ENCODE measurements around the gene FAM20C. TPM values are rescaled to one million over a fixed set of nuclear protein-coding genes. Genes with fewer than 3 reads are reported as not detected.
"Not testable (repeated sequence)": the region's sequence is repeated elsewhere in the genome, so short reads cannot be mapped to it uniquely, and the experiment has no call there.

The FAM20C gene
- polyA plus RNA-seq, 1 donor = 32.0 TPM

GRCh38 chr7:290554-291372 lies 98.4 kb downstream of the FAM20C start:
- no peak for DNase-seq (ENCODE audit: low read depth)

GRCh38 chr7:291373-292092 lies 99.2 kb downstream of the FAM20C start:
- DNase-seq (ENCODE audit: low read depth) = no peak

GRCh38 chr7:292226-292625 lies 99.9 kb downstream of the FAM20C start:
- DNase-seq (ENCODE audit: low read depth) = no peak

GRCh38 chr7:292826-293225 lies 100.5 kb downstream of the FAM20C start:
- DNase-seq (ENCODE audit: low read depth) = no peak

- DNase-seq (ENCODE audit: low read depth) = no peak
Measured at GRCh38 chr7:293681-294439, 101.5 kb downstream of the FAM20C start.

- DNase-seq (ENCODE audit: low read depth) = no peak
Measured at GRCh38 chr7:294440-295154, 102.2 kb downstream of the FAM20C start.

- no peak for DNase-seq (ENCODE audit: low read depth)
Measured at GRCh38 chr7:295155-296154, 103.1 kb downstream of the FAM20C start.

- no peak for DNase-seq (ENCODE audit: low read depth)
Measured at GRCh38 chr7:296373-296945, 104.1 kb downstream of the FAM20C start.

- DNase-seq (ENCODE audit: low read depth) = not testable (repeated sequence)
Measured at GRCh38 chr7:297141-297540, 104.8 kb downstream of the FAM20C start.

GRCh38 chr7:297611-298374 lies 105.4 kb downstream of the FAM20C start:
- no peak for DNase-seq (ENCODE audit: low read depth)

GRCh38 chr7:298375-298702 lies 106.0 kb downstream of the FAM20C start:
- DNase-seq (ENCODE audit: low read depth) = no peak

- DNase-seq (ENCODE audit: low read depth) = no peak
Measured at GRCh38 chr7:298743-299142, 106.4 kb downstream of the FAM20C start.

GRCh38 chr7:299169-299568 lies 106.8 kb downstream of the FAM20C start:
- DNase-seq (ENCODE audit: low read depth) = no peak

- no peak for DNase-seq (ENCODE audit: low read depth)
Measured at GRCh38 chr7:299628-300027, 107.3 kb downstream of the FAM20C start.

- no peak for DNase-seq (ENCODE audit: low read depth)
Measured at GRCh38 chr7:300048-300447, 107.7 kb downstream of the FAM20C start.

GRCh38 chr7:300546-301290 lies 108.3 kb downstream of the FAM20C start:
- no peak for DNase-seq (ENCODE audit: low read depth)

- no peak for DNase-seq (ENCODE audit: low read depth)
Measured at GRCh38 chr7:301291-302053, 109.1 kb downstream of the FAM20C start.
